Endodermal cell (in vitro differentiated cells): ENCODE data around the gene NEDD9. TPM values are rescaled to one million over a fixed set of nuclear protein-coding genes. Genes with fewer than 3 reads are reported as not detected.

Source experiments
- DNase-seq: peaks from one replicate; pipeline ENCODE4 v3.0.0-alpha.2; 2017
- H3K27ac ChIP-seq: 2 replicates; pipeline ENCODE4 v1.5.1; 2013; ENCODE audit warnings: mild to moderate bottlenecking, low read depth, low read length, moderate library complexity
- H3K27me3 ChIP-seq: 2 replicates; pipeline ENCODE4 v1.6.1; 2013; ENCODE audit warnings: mild to moderate bottlenecking, low read length, moderate library complexity; ENCODE audit not compliant: insufficient read depth, control insufficient read depth, poor library complexity, severe bottlenecking
- H3K36me3 ChIP-seq: 2 replicates; pipeline ENCODE4 v1.7.0; 2013; ENCODE audit warnings: mild to moderate bottlenecking, low read length, moderate library complexity; ENCODE audit not compliant: control insufficient read depth, insufficient read depth
- H3K4me1 ChIP-seq: one replicate; pipeline ENCODE4 v1.7.0; 2013; ENCODE audit warnings: low read length; ENCODE audit not compliant: control insufficient read depth, insufficient read depth
- H3K4me3 ChIP-seq: 2 replicates; pipeline ENCODE4 v1.5.1; 2013; ENCODE audit warnings: mild to moderate bottlenecking, low read length, moderate library complexity
- H3K9ac ChIP-seq: 2 replicates; pipeline ENCODE4 v1.6.1; 2013; ENCODE audit warnings: mild to moderate bottlenecking, low read length, moderate library complexity; ENCODE audit not compliant: poor library complexity, severe bottlenecking; ENCODE audit errors: extremely low read depth
- H3K9me3 ChIP-seq: 2 replicates; pipeline ENCODE4 v1.6.1; 2013; ENCODE audit warnings: mild to moderate bottlenecking, low read length, moderate library complexity; ENCODE audit not compliant: control insufficient read depth
- H3K27ac Mint-ChIP-seq: 2 replicates; pipeline ENCODE4 v1.8.0; 2020; ENCODE audit warnings: mixed read lengths
- H3K27me3 Mint-ChIP-seq: 2 replicates; pipeline ENCODE4 v1.8.0; 2021; ENCODE audit warnings: mild to moderate bottlenecking, mixed read lengths; ENCODE audit not compliant: insufficient read depth
- H3K36me3 Mint-ChIP-seq: 2 replicates; pipeline ENCODE4 v1.8.0; 2020; ENCODE audit warnings: low read depth, mixed read lengths
- H3K4me1 Mint-ChIP-seq: 2 replicates; pipeline ENCODE4 v1.8.0; 2020; ENCODE audit warnings: mixed read lengths
- H3K4me3 Mint-ChIP-seq: 2 replicates; pipeline ENCODE4 v1.8.0; 2020; ENCODE audit warnings: mild to moderate bottlenecking, moderate library complexity, mixed read lengths
- H3K9me3 Mint-ChIP-seq: 2 replicates; pipeline ENCODE4 v1.8.0; 2020; ENCODE audit warnings: mild to moderate bottlenecking, mixed read lengths
- CTCF ChIP-seq: fragments of 200-600 bp; sonication (generic); conservative IDR thresholded peaks from 2 replicates; pipeline ENCODE4 v1.5.0; 2021; ENCODE audit warnings: antibody characterized with exemption, mild to moderate bottlenecking
- WGBS, 2 experiments: methylation state at CpG; one replicate each; pipeline versions ENCODE4 v1.1.5 to v1.1.7; 2013; ENCODE audit warnings: missing lambda C conversion rate in 2 of 2, mixed read lengths in 1 of 2; ENCODE audit not compliant: insufficient coverage in 1 of 2, insufficient read length in 1 of 2; 5-methylcytosine and 5-hydroxymethylcytosine counted together
- total RNA-seq, 2 donors: library from RNA; stranded (reverse); fragmentation: NEBNext Ultra II Directional in 1 of 2; extraction: Animal tissue kit (Norgen Biotek cat#: 25700) in 1 of 2; gene quantifications; 2 replicates in 1 of 2; 3 replicates in 1 of 2; pipeline ENCODE4 v1.2.1, GENCODE V29; 2021

The NEDD9 gene
- total RNA-seq, 2 donors from 2014 or later = 1.7 to 7.4 TPM

GRCh38 chr6:11142296-11143027, 90.0 kb downstream of the NEDD9 start:
- H3K9ac ChIP-seq = no peak overlapping the region
- Mint-ChIP-seq H3K27ac (no peak overlapping the region), H3K4me3 (no peak overlapping the region), H3K36me3 (no peaks in the 10 kb centered on the region), H3K4me1 (peaks cover 15% of the 10 kb centered on the region), H3K9me3 (no peaks in the 10 kb centered on the region), H3K27me3 (no peaks in the 10 kb centered on the region)
- no peaks in the 10 kb centered on the region for H3K9me3 ChIP-seq
- no peaks in the 10 kb centered on the region for H3K27me3 ChIP-seq
- no peak for DNase-seq
- 92 to 100% methylated on average over 4 to 8 of the region's 8 CpGs for WGBS, 2 experiments
- no peaks in the 10 kb centered on the region for H3K36me3 ChIP-seq
- no peak for TF ChIP-seq CTCF
- H3K4me3 ChIP-seq = no peak overlapping the region
- no peaks in the 10 kb centered on the region for H3K4me1 ChIP-seq
- no peak overlapping the region for H3K27ac ChIP-seq

GRCh38 chr6:11141295-11141694, 91.2 kb downstream of the NEDD9 start:
- no peak for DNase-seq
- Histone ChIP-seq H3K4me3 (no peak overlapping the region), H3K27ac (no peak overlapping the region), H3K27me3 (no peaks in the 10 kb centered on the region), H3K4me1 (no peaks in the 10 kb centered on the region), H3K36me3 (peaks cover under 1% of the 10 kb centered on the region), H3K9ac (no peak overlapping the region), H3K9me3 (no peaks in the 10 kb centered on the region)
- 97 to 100% methylated on average over 2 to 3 of the region's 3 CpGs for WGBS, 2 experiments
- Mint-ChIP-seq H3K27ac (no peak overlapping the region), H3K36me3 (no peaks in the 10 kb centered on the region), H3K27me3 (no peaks in the 10 kb centered on the region), H3K9me3 (no peaks in the 10 kb centered on the region), H3K4me3 (no peak overlapping the region), H3K4me1 (peaks cover 13% of the 10 kb centered on the region)
- no peak for TF ChIP-seq CTCF

GRCh38 chr6:11140056-11140455, 92.4 kb downstream of the NEDD9 start:
- no peak overlapping the region for H3K9ac ChIP-seq
- no peaks in the 10 kb centered on the region for H3K4me1 ChIP-seq
- no peaks in the 10 kb centered on the region for H3K9me3 Mint-ChIP-seq
- no peaks in the 10 kb centered on the region for H3K27me3 Mint-ChIP-seq
- WGBS, 2 experiments = 82 to 90% methylated on average over 2 to 3 of the region's 3 CpGs
- no peaks in the 10 kb centered on the region for H3K27me3 ChIP-seq
- H3K4me3 Mint-ChIP-seq = no peak overlapping the region
- no peak for TF ChIP-seq CTCF
- no peaks in the 10 kb centered on the region for H3K9me3 ChIP-seq
- no peak overlapping the region for H3K27ac ChIP-seq
- H3K36me3 ChIP-seq = peaks cover 12% of the 10 kb centered on the region
- peaks cover 4% of the 10 kb centered on the region for H3K36me3 Mint-ChIP-seq
- H3K27ac Mint-ChIP-seq = no peak overlapping the region
- DNase-seq = no peak
- H3K4me1 Mint-ChIP-seq = peaks cover 21% of the 10 kb centered on the region
- H3K4me3 ChIP-seq = no peak overlapping the region
